Ishikawa (cell line): ENCODE results near the gene RAET1E.

Experiments
- EP300 ChIP-seq: IDR thresholded peaks from 2 replicates; pipeline ENCODE4 v1.6.1; 2012; ENCODE audit warnings: borderline replicate concordance
- MAX ChIP-seq: IDR thresholded peaks from 2 replicates; pipeline ENCODE4 v1.6.1; 2012
- TEAD4 ChIP-seq: IDR thresholded peaks from 2 replicates; pipeline ENCODE4 v1.6.1; 2012

GRCh38 chr6:149933036-149933435 lies 35.1 kb upstream of the RAET1E start:
- TF ChIP-seq EP300 (no peak), MAX (no peak), TEAD4 (no peak)
